Activated T-cell treated with anti-CD3 and anti-CD28 coated beads, Interleukin-2, amount 50 U/mL, for 1 hour (primary cell): Measurements from ENCODE around the gene EEF2KMT.
"Not testable (repeated sequence)": the region's sequence is repeated elsewhere in the genome, so short reads cannot be mapped to it uniquely, and the experiment has no call there.

Source experiments
- DNase-seq: peaks from one replicate; pipeline ENCODE4 v3.0.0-alpha.2; 2020

Gene EEF2KMT

GRCh38 chr16:5095145-5095830, 2.3 kb downstream of the EEF2KMT start:
- DNase-seq, result not testable (repeated sequence)

GRCh38 chr16:5093746-5094145, 3.8 kb downstream of the EEF2KMT start:
- not testable (repeated sequence) for DNase-seq

- DNase-seq, result not testable (repeated sequence)
Observed at GRCh38 chr16:5093081-5093480, 4.5 kb downstream of the EEF2KMT start.

- not testable (repeated sequence) for DNase-seq
Observed at GRCh38 chr16:5090592-5090991, 7.0 kb downstream of the EEF2KMT start.

- not testable (repeated sequence) for DNase-seq
Observed at GRCh38 chr16:5089911-5090555, 7.6 kb downstream of the EEF2KMT start.

GRCh38 chr16:5088936-5089335, 8.7 kb downstream of the EEF2KMT start:
- not testable (repeated sequence) for DNase-seq

GRCh38 chr16:5088086-5088790, 9.4 kb downstream of the EEF2KMT start:
- DNase-seq, result not testable (repeated sequence)

- not testable (repeated sequence) for DNase-seq
Observed at GRCh38 chr16:5085716-5086115, 11.9 kb downstream of the EEF2KMT start.

GRCh38 chr16:5084802-5085201, 12.8 kb downstream of the EEF2KMT start:
- peak; percentile 65 for DNase-seq

- not testable (repeated sequence) for DNase-seq
Observed at GRCh38 chr16:5084099-5084731, 13.4 kb downstream of the EEF2KMT start.

GRCh38 chr16:5083646-5084045, 13.9 kb downstream of the EEF2KMT start:
- DNase-seq, result not testable (repeated sequence)

GRCh38 chr16:5080996-5081395, 16.6 kb downstream of the EEF2KMT start:
- not testable (repeated sequence) for DNase-seq

GRCh38 chr16:5080461-5080860, 17.1 kb downstream of the EEF2KMT start:
- not testable (repeated sequence) for DNase-seq

- DNase-seq, result no peak
Observed at GRCh38 chr16:5078626-5079025, 19.0 kb downstream of the EEF2KMT start.

- no peak for DNase-seq
Observed at GRCh38 chr16:5077304-5077703, 20.3 kb downstream of the EEF2KMT start.

- no peak for DNase-seq
Observed at GRCh38 chr16:5075637-5076036, 22.0 kb downstream of the EEF2KMT start.

- not testable (repeated sequence) for DNase-seq
Observed at GRCh38 chr16:5073771-5074170, 23.8 kb downstream of the EEF2KMT start.

- DNase-seq, result no peak
Observed at GRCh38 chr16:5073279-5073629, 24.3 kb downstream of the EEF2KMT start.

- no peak for DNase-seq
Observed at GRCh38 chr16:5072334-5073278, 25.0 kb downstream of the EEF2KMT start.

GRCh38 chr16:5071681-5072333, 25.8 kb downstream of the EEF2KMT start, which contains the start of gene ALG1:
TSS of gene ALG1 (plus strand) at chr16:5071843. CDS start at chr16:5071850, 7 bp downstream.
- DNase-seq, result peak; percentile 88

GRCh38 chr16:5071341-5071680, 26.3 kb downstream of the EEF2KMT start:
- no peak for DNase-seq
